Hippocampal formation (tissue), 2 donors: Measurements from ENCODE around the gene SOX8.
A peak's percentile ranks its signal among the peaks of the same experiment; 100 is the strongest.

Source experiments
- DNase-seq, 2 donors: peaks; one replicate each; lab custom pipeline; 2025; lab: John Stamatoyannopoulos, UW

The SOX8 gene

DNA sequence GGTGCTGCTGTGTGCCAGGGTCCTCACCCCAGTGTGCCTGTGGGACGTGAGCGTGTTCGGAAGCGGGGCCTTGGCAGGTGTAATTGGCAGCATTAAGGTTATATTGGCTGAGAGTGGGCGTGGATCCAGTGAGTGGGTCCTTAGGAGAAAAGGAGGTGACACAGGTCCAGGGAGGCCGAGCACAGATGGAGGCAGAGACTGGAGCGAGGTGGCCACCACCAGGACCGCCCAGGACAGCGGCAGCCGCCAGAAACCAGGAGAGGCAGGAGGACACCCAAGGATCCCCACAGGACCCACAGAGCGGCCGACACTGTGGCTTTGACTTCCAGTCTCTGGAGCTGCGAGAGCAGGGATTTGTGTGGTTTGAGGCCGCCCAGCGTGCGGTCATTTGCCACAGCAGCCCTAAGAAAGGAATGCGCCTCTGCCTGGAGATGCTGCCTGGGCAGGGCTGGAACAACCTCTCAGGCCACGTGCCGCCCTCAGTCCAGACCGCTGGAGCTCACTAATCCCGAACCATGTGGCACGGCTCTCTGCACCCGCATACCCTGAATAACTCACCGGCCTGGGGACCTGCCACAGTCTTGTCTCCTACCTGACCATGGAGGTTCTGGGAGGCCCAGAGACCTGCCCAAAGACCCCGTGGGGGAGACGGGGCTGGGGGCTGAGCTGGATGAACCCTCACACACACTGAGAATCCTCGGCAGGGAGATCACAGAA, 45.4 kb downstream of the SOX8 start:
- DNase-seq: peak in 1 of 2 donors; percentile 63

DNA sequence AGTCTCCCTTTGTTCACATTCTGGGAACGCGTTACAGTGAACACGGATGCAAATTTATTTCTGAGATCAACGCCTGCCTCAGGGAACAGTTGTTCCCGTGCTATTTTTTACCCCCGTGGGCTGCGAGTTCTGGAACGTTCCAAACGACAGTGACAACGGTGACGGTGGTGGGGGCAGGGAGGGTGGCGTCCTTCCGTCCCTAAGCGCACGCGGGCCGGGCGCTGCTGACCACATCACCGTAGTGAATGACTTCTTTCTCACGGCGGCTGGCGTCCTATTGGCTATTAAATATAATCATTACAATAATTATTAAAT, 45.9 kb downstream of the SOX8 start:
- peak; percentile 40 to 63 for DNase-seq

DNA sequence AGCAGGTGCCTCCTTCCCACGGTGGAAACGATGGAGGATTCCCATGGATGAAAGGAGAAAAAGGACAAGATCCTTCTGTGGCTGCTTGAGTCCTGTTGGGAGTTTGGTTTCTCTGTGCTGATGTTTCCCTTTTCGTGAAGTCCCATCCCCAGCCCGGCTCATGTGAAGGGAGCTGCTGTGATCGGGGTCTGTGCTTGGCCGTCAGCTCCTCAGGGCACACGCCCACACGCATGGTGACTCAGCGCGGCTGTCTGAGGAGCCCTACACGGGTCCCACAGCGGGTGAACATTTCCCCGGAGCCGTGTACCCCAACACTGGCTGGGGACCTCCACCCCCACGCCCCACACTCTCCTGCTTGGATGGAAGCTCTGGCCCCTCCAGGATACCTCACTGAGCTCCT, 46.5 kb downstream of the SOX8 start:
- DNase-seq: no peak

DNA sequence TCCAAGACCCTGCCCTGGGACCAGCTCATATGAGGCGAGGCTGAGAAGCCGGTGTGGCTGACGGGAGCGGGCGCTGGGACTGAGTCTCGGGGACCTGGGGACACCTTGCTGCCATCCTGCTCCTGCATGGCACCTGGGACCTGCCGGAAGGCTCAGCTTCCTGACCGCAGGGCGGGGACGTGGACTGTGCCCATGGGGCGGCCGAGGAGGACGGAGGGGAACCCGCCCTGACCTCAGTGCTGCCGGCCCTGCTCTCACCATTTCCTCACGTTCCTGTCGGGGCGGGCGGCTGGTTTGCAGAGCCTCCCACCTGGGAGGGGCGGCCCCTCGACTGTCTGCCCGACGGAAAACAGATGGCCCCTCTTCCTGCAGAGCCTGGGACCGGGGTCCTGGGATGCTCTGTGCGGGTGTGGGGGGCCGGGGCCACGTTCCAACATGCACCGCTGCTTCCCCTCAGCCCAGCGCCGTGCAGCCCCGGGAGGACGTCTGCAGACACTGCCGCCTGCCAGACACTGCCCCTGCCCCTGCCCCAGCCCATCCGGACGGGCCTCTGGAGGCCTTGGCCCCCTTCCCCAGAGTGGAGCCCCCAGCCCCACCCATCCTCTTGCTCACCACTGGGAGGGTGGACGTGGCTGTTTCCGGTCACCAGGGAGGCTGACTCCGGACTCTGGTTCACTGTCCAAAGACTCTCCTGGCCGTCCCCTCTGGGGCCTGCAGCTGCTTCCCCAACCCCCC, 47.1 kb downstream of the SOX8 start:
- no peak for DNase-seq

DNA sequence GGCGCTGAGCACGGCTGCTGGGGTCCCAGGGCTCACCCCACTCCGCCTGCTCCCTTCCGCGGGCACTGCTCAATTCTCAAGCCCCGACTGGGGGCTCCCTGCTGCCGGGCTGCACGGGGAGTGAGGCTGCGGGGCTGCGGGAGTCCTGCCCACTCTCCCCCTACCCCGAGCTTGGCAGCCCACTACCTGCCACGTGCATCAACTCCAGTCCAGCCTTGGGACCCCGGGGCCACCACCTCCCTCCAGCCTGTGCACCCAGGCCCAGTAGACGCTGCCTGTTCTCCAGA, 47.6 kb downstream of the SOX8 start:
- no peak for DNase-seq

DNA sequence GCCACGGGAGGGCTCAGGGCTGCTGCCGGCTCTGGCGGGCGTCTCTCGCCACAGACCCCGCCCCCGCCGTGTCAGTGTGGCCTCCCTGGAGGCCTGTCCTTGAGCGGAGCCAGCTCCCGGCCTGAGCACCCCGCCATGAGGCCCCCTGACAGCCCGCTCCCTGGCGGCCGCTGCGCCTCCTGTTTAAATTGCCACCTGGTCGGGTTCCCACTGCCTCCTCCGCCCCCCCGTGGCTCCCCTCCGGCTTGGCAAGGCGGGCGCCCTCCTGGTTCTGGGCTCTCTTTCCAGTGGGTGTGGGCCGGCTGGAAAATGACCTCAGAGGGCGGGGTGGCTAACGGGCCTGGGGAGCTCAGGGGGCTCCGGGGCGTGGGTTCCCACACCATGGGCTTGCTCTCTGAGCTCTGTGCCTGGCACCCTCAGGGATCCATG, 48.9 kb downstream of the SOX8 start:
- DNase-seq: no peak

DNA sequence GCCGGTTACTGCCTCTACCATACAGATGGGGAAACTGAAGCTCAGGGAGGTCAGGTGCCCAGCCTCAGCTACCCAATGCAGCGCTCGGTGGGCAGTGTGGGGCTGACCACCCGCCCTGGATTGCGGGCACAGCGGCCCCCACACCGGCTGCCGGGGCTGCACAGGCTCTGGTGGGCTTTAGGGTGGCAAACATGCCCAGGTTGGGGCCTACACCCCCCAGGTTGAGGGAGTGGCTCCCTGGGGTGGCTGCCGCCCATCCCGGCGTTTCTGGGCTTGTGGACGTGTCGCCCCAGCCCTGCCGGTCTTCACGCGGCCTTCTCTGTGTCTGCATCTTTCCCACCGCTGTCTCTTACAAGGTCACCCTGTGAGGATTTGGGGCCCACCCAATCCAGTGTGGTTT, 50.1 kb downstream of the SOX8 start:
- no peak for DNase-seq

DNA sequence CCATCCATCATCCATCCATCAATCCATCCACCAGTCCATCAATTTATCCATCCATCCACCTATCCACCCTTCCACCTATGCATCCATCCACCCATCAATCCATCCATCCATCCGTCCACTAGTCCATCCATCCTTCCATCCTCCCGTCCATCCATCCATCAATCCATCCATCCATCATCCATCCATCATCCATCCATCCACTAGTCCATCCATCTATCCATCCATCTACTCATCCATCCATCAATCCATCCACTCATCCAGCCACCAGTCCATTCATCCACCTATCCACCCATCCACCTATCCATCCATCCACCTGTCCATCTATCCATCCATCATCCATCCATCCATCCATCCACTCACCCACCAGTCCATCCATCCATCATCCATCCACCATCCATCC, 51.0 kb downstream of the SOX8 start:
- no peak for DNase-seq

DNA sequence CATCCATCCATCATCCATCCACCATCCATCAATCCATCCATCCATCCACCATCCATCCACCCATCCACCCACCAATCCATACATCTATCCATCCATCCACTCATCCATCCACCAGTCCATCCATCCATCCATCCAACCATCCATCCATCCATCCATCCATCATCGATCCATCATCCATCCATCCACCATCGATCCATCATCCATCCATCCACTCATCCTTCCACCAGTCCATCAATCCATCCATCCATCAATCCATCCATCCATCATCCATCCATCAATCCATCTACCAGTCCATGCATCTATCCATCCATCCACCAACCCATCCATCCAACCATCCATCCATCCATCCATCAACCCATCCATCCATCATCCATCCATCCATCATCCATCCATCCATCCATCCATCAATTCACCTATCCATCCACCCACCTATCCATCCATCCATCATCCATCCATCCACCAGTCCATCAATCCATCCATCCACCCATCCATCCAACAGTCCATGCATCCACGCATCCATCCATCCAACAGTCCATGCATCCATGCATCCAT, 51.6 kb downstream of the SOX8 start:
- no peak for DNase-seq

DNA sequence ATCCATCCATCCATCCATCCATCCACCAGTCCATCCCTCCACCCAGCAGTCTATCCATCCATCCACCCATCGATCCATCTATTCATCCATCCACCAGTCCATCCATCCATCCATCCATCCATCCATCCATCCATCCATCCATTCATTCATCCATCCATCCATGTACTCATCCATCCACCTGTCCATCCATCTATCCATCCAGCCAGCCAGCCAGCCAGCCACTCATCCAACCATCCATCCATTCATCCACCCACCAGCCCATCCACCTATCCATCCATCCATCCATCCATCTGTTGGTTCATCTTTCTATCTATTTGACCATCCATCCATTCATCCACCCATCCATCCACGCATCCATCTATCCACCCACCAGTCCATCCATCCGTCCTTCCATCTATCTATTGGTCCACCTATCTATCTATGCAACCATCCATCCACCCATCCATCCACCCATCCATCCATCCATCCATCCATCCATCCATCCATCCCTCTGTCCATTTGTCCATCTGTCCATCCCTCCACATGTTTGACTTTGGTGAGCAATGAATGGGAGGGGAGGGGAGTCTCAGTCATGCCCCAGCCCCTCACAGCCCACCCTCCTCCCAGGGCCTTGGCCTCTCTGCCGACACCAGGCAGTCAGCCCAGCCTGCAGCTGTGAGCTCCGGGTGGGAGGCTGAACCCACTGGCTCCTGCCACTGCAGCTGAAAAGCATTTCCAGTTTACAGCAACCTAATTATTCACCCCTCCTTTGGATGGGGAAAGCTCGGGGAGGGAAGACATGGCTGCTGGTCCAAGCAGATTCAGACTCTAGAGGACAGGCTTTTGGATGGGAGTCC, 52.9 kb downstream of the SOX8 start:
- DNase-seq: peak; percentile 62 to 83

DNA sequence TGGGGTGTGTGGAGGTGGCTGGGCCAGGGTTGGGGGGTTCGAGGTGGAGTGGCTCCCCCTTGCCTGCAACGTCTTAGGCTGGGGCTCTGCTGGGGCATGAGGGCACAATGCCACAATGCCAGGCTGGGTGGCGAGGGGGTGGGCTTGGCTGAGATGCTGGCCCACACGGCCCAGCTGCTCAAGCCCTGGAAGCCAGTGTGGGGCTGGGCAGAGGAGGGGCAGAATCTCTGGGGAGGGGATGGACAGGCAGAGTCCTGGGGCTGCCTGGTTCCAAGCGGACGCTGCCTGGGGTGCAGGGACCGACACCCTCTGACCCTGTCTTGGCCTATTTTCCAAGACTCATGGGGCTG, 53.5 kb downstream of the SOX8 start:
- DNase-seq: peak in 1 of 2 donors; percentile 83

DNA sequence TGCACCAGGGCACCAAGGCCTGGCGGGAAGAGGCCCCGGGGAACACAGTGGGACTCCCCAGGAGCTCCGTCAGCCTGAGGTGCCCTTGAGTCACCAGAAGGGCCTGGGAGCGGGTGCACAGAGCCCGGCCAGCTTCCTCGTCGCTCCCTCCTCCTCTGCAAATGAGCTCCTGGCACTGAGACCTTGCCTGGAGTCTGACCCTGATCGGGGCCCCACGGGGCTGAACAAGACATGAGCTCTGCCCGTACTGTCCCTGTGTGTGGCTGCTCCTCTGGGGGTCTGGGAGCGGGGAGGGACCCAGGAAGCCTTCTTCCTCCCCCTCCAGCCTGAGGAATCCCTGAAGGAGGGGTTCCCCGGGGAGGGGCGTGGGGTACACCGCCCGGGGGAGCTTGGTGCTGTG, 54.6 kb downstream of the SOX8 start:
- no peak for DNase-seq
